Breast epithelium (tissue), 4 donors: ENCODE results near the gene NEDD9. TPM values are rescaled to one million over a fixed set of nuclear protein-coding genes. Genes with fewer than 3 reads are reported as not detected.

ENCODE experiments used
- DNase-seq, 2 donors: peaks; one replicate each; pipeline ENCODE4 v3.0.0-alpha.2; 2019; ENCODE audit warnings: low spot score in 2 of 2
- H3K27ac ChIP-seq, 2 donors: fragments of 200-600 bp; sonication (generic) in 1 of 2; one replicate each; pipeline ENCODE4 v1.5.1; 2016 to 2019; ENCODE audit warnings: mild to moderate bottlenecking in 1 of 2
- H3K27me3 ChIP-seq, 2 donors: fragments of 200-600 bp; sonication (generic) in 1 of 2; one replicate each; pipeline versions ENCODE4 v1.5.1 to v1.6.0; 2017 to 2019; ENCODE audit warnings: control low read depth in 1 of 2, mild to moderate bottlenecking in 1 of 2
- H3K36me3 ChIP-seq: fragments of 200-600 bp; one replicate; pipeline ENCODE4 v1.5.1; 2019
- H3K4me1 ChIP-seq, 2 donors: fragments of 200-600 bp; sonication (generic); one replicate each; pipeline ENCODE4 v1.5.1; 2016 to 2019; ENCODE audit warnings: control low read depth in 1 of 2
- H3K4me3 ChIP-seq, 3 donors: fragments of 200-600 bp; sonication (generic); 1 replicate in 2 of 3; 2 replicates in 1 of 3; pipeline ENCODE4 v1.5.1; 2016 to 2019; ENCODE audit warnings: mild to moderate bottlenecking in 3 of 3, moderate library complexity in 2 of 3
- H3K9me3 ChIP-seq, 2 donors: fragments of 200-600 bp; sonication (generic) in 1 of 2; one replicate each; pipeline ENCODE4 v1.5.1; 2016 to 2019; ENCODE audit warnings: control low read depth in 1 of 2
- POLR2A ChIP-seq: fragments of 450-650 bp; IDR thresholded peaks from one replicate; pipeline ENCODE4 v1.6.1; 2016; ENCODE audit warnings: antibody characterized with exemption, mild to moderate bottlenecking, moderate library complexity
- POLR2AphosphoS5 ChIP-seq, 3 donors: sonication (generic); formaldehyde crosslinking; IDR thresholded peaks; one replicate each; pipeline ENCODE4 v1.6.1; 2017; ENCODE audit warnings: antibody characterized with exemption in 3 of 3
- intact Hi-C: fragments of 100-400 bp; cut with DNase I; formaldehyde crosslinking; loops from one replicate; pipeline ENCODE4 v1.15.1; 2023; ENCODE audit warnings: low total_unique reads
- total RNA-seq, 3 donors: library from RNA; depleted of rRNA; stranded (reverse); fragments of >200 nt; gene quantifications; one replicate each; pipeline ENCODE4 v1.1.0, GENCODE V29; 2016
- TF ChIP-seq, protein P1 (sequence below), 3 donors: fragments of 450-650 bp; IDR thresholded peaks; one replicate each; pipeline ENCODE4 v1.5.1; 2016 to 2017; ENCODE audit warnings: antibody characterized with exemption in 3 of 3, mild to moderate bottlenecking in 3 of 3, moderate library complexity in 3 of 3

Gene NEDD9
- total RNA-seq, 3 donors from 2014 or later: 41.4 to 108 (median 79.2) TPM

DNA sequence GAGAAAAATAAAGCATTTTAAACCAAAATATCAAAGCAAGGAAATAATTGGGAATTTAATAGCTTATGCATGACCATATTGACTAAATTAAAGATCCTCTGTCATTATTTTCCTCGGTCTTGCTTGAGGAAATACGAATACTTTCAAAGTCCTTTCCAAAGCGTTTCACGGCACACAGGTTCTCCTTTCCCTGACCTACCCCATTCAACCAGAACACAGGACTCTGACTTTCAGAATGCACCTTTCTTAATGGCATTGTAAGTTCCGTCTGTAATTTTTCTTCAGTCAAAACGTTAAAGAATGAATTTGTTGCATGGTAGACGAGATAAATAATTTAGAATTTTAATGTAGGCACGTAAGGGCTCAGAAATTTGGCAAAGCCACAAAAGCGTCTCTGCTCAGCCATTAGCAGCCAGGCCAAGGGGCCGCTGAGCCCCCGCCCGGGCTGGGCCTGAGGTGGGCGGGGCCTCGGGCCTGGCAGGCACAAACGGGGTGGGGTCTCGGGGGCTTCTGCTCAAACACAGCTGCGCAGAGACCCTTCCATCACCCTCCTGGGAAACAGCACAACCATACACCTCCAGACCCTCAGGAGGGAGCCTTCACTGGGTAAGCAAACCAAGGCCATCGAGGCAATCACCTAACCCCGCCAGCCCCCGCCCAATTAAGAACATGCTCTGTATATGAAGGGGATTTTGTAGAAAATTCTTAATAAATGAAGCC lies 3.4 kb downstream of the NEDD9 start:
- no peak for DNase-seq
- H3K4me3 ChIP-seq: peak overlapping the region; percentile 62 to 83 (median 79)
- no peaks in the 10 kb centered on the region for H3K27me3 ChIP-seq
- intact Hi-C loops: no loop called here
- peak in 1 of 3 donors; percentile 7 for TF ChIP-seq POLR2AphosphoS5 (IDR thresholded peaks at IDR 0.05)
- TF ChIP-seq, protein P1, sequence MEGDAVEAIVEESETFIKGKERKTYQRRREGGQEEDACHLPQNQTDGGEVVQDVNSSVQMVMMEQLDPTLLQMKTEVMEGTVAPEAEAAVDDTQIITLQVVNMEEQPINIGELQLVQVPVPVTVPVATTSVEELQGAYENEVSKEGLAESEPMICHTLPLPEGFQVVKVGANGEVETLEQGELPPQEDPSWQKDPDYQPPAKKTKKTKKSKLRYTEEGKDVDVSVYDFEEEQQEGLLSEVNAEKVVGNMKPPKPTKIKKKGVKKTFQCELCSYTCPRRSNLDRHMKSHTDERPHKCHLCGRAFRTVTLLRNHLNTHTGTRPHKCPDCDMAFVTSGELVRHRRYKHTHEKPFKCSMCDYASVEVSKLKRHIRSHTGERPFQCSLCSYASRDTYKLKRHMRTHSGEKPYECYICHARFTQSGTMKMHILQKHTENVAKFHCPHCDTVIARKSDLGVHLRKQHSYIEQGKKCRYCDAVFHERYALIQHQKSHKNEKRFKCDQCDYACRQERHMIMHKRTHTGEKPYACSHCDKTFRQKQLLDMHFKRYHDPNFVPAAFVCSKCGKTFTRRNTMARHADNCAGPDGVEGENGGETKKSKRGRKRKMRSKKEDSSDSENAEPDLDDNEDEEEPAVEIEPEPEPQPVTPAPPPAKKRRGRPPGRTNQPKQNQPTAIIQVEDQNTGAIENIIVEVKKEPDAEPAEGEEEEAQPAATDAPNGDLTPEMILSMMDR (IDR thresholded peaks at IDR 0.05): no peak
- H3K27ac ChIP-seq: peak overlapping the region; percentile 93 to 98
- H3K9me3 ChIP-seq: no peaks in the 10 kb centered on the region
- no peaks in the 10 kb centered on the region for H3K36me3 ChIP-seq
- peaks cover 0 to under 1% of the 10 kb centered on the region in 2 donors for H3K4me1 ChIP-seq

DNA sequence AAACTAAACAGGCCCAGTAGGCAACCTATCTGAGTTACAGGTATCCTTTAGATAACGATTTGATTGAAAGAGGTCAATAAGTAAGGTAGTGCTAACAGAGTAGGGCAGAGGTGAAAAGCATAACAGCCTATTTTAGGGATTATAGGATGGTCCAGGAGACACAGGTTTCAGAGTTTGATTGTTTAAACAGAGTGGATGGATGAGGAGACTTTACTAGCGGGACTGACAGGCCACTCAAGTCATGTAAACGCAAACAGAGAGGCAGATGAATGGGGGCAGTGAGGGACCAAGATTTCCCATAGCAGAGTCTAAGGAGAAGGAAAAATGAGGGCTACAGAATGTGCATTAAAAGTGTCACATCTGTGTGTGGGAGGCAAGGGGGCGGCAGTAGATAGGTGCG lies 4.8 kb downstream of the NEDD9 start:
- Histone ChIP-seq H3K36me3 (no peaks in the 10 kb centered on the region), H3K9me3 (no peaks in the 10 kb centered on the region), H3K27ac (peak overlapping the region; percentile 68 to 98), H3K4me3 (peak overlapping the region in 2 of 3 donors; percentile 21 to 83), H3K27me3 (no peaks in the 10 kb centered on the region), H3K4me1 (peaks cover 0 to 8% of the 10 kb centered on the region in 2 donors)
- TF ChIP-seq, protein P1 (IDR thresholded peaks at IDR 0.05): no peak
- no peak for TF ChIP-seq POLR2A
- no peak for TF ChIP-seq POLR2AphosphoS5 (IDR thresholded peaks at IDR 0.05)
- DNase-seq: no peak
- intact Hi-C loops: no loop called here

- TF ChIP-seq, protein P1 (IDR thresholded peaks at IDR 0.05): no peak
- TF ChIP-seq POLR2A (no peak), POLR2AphosphoS5 (IDR thresholded peaks at IDR 0.05) (no peak)
- peak overlapping the region in 1 of 3 donors; percentile 12 for H3K4me3 ChIP-seq
- H3K27ac ChIP-seq: peak overlapping the region; percentile 1 to 48
- no peaks in the 10 kb centered on the region for H3K9me3 ChIP-seq
- H3K4me1 ChIP-seq: peaks cover 0 to 11% of the 10 kb centered on the region in 2 donors
- no peaks in the 10 kb centered on the region for H3K36me3 ChIP-seq
- no peak for DNase-seq
- no peaks in the 10 kb centered on the region for H3K27me3 ChIP-seq
- intact Hi-C loops: no loop called here
These were observed 6.5 kb downstream of the NEDD9 start for GRCh38 chr6:11226005-11226404.

DNA sequence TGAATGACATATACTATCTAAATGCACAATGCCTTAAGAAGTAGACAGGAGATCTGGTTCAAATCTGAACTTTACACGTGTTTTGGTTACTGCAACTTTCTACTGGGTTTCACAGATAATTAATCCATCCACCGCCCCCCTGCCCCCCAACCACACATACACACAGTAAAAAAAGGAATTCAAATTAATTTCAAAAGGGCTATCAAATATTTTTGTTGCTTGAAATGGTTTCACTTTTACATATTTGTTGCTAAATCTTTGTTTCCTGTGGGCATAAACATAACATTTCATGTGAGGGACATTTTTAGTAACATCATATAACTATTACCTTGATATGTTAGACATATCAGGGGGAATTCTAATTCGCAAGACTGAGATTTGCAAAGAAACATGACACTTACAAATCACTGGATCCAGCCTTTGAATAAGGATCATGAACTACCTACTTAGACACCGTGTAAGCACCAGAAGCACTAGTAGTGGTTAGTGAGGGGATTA lies 7.5 kb downstream of the NEDD9 start:
- H3K4me3 ChIP-seq: peak overlapping the region in 1 of 3 donors; percentile 34
- H3K36me3 ChIP-seq: no peaks in the 10 kb centered on the region
- H3K27me3 ChIP-seq: no peaks in the 10 kb centered on the region
- peaks cover 0 to 11% of the 10 kb centered on the region in 2 donors for H3K4me1 ChIP-seq
- peak overlapping the region; percentile 46 to 83 for H3K27ac ChIP-seq
- DNase-seq: no peak
- intact Hi-C loops: no loop called here
- peak in 1 of 3 donors; percentile 33 for TF ChIP-seq POLR2AphosphoS5 (IDR thresholded peaks at IDR 0.05)
- TF ChIP-seq, protein P1 (IDR thresholded peaks at IDR 0.05): no peak
- H3K9me3 ChIP-seq: no peaks in the 10 kb centered on the region

DNA sequence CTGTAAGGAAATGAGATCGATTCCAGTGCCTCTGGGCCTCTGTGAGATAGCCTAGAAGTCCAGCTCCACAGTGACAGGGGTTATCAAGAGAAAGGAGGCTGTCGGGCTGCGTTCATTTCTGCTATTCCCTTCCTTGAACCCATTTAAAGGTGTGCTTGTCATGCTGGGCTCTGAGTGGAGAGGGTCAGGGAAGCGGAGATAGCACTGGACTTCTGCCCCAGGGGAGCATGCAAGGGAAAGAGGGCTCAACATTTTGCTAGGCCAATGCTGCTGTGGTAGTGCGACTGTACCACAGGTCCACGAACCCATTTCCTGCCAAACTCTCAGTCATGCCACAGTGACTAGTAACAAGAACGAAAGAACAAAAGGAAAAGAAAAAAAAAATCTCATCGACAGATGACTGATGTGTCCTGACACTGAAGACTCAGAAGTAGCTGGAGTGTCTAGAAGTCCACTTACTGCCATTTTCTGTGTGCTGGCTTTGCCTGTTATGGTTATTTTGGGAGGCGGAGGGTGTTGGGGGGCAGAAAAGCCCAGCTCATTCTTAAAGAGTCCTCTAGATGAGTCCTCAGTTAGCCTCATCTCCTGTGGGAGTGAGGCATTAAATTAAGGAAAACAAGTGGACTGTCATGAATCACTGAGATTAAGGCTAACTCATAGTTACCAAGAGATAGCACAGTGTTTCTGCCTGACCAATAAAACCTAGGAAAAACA lies 8.1 kb downstream of the NEDD9 start:
- Histone ChIP-seq H3K27me3 (no peaks in the 10 kb centered on the region), H3K4me3 (peak overlapping the region in 1 of 3 donors; percentile 34), H3K36me3 (no peaks in the 10 kb centered on the region), H3K9me3 (no peaks in the 10 kb centered on the region), H3K4me1 (peaks cover 0 to 11% of the 10 kb centered on the region in 2 donors), H3K27ac (peak overlapping the region; percentile 46 to 83)
- intact Hi-C loops: no loop called here
- TF ChIP-seq, protein P1 (IDR thresholded peaks at IDR 0.05): no peak
- TF ChIP-seq POLR2AphosphoS5 (IDR thresholded peaks at IDR 0.05) (no peak), POLR2A (no peak)
- no peak for DNase-seq
